H9 (cell line): Measurements from ENCODE around the gene RTN4R. TPM values are rescaled to one million over a fixed set of nuclear protein-coding genes. Genes with fewer than 3 reads are reported as not detected.

Source experiments
- DNase-seq: peaks from one replicate; pipeline ENCODE4 v3.0.0-alpha.2; 2017
- H2AFZ ChIP-seq: one replicate; pipeline ENCODE4 v1.6.1; 2013; ENCODE audit warnings: mild to moderate bottlenecking, low read length, control low read depth, moderate library complexity
- H2AK5ac ChIP-seq: 2 replicates; pipeline ENCODE4 v1.6.1; 2013; ENCODE audit warnings: low read length, control low read depth, mixed read lengths; ENCODE audit not compliant: insufficient read length
- H2BK120ac ChIP-seq: one replicate; pipeline ENCODE4 v1.6.1; 2013; ENCODE audit warnings: low read depth, mild to moderate bottlenecking, low read length, control low read depth, inconsistent platforms; ENCODE audit not compliant: poor library complexity, severe bottlenecking
- H2BK12ac ChIP-seq: 2 replicates; pipeline ENCODE4 v1.6.1; 2013; ENCODE audit warnings: low read length, control low read depth, mixed read lengths, low read depth; ENCODE audit not compliant: insufficient read length
- H2BK15ac ChIP-seq: 2 replicates; pipeline ENCODE4 v1.6.1; 2013; ENCODE audit warnings: low read depth, low read length, control low read depth
- H2BK20ac ChIP-seq: one replicate; pipeline ENCODE4 v1.6.1; 2013; ENCODE audit warnings: low read depth, mild to moderate bottlenecking, low read length, control low read depth, inconsistent platforms; ENCODE audit not compliant: poor library complexity, severe bottlenecking
- H2BK5ac ChIP-seq: 2 replicates; pipeline ENCODE4 v1.6.1; 2013; ENCODE audit warnings: low read length, control low read depth, mixed read lengths; ENCODE audit not compliant: insufficient read length
- H3K14ac ChIP-seq: 2 replicates; pipeline ENCODE4 v1.6.1; 2013; ENCODE audit warnings: low read length, control low read depth; ENCODE audit not compliant: insufficient read depth
- H3K18ac ChIP-seq: 2 replicates; pipeline ENCODE4 v1.6.1; 2013; ENCODE audit warnings: low read depth, mild to moderate bottlenecking, mixed read lengths, low read length, control low read depth; ENCODE audit not compliant: insufficient read length
- H3K23ac ChIP-seq: 2 replicates; pipeline ENCODE4 v1.6.1; 2013; ENCODE audit warnings: low read length, control low read depth, mixed read lengths, low read depth; ENCODE audit not compliant: insufficient read length
- H3K23me2 ChIP-seq: 2 replicates; pipeline ENCODE4 v1.6.1; 2013; ENCODE audit warnings: low read depth, mild to moderate bottlenecking, mixed read lengths, low read length, control low read depth; ENCODE audit not compliant: insufficient read length, poor library complexity, severe bottlenecking
- H3K27ac ChIP-seq: 2 replicates; pipeline ENCODE4 v1.5.1; 2013; ENCODE audit warnings: low read length, control low read depth, mixed read lengths, low read depth; ENCODE audit not compliant: insufficient read length
- H3K27me3 ChIP-seq: 2 replicates; pipeline ENCODE4 v1.6.1; 2013; ENCODE audit warnings: low read length, control low read depth, inconsistent platforms; ENCODE audit not compliant: insufficient read depth
- H3K4ac ChIP-seq: 2 replicates; pipeline ENCODE4 v1.6.1; 2013; ENCODE audit warnings: low read depth, mild to moderate bottlenecking, control low read depth, inconsistent platforms, low read length, moderate library complexity
- H3K4me1 ChIP-seq: 2 replicates; pipeline ENCODE4 v1.6.1; 2013; ENCODE audit warnings: low read length, control low read depth, inconsistent platforms; ENCODE audit not compliant: insufficient read depth
- H3K4me2 ChIP-seq: 2 replicates; pipeline ENCODE4 v1.6.1; 2013; ENCODE audit warnings: low read length, control low read depth, mixed read lengths; ENCODE audit not compliant: insufficient read length, insufficient read depth
- H3K56ac ChIP-seq: 2 replicates; pipeline ENCODE4 v1.6.1; 2013; ENCODE audit warnings: low read depth, mild to moderate bottlenecking, mixed read lengths, low read length, control low read depth; ENCODE audit not compliant: insufficient read length
- H3K79me1 ChIP-seq: 2 replicates; pipeline ENCODE4 v1.6.1; 2013; ENCODE audit warnings: low read depth, mild to moderate bottlenecking, moderate library complexity, low read length, control low read depth, inconsistent platforms; ENCODE audit not compliant: insufficient read depth, poor library complexity, severe bottlenecking
- H3K79me2 ChIP-seq: 2 replicates; pipeline ENCODE4 v1.6.1; 2013; ENCODE audit warnings: low read length, control low read depth, inconsistent platforms; ENCODE audit not compliant: insufficient read depth
- H3K9ac ChIP-seq: 2 replicates; pipeline ENCODE4 v1.6.1; 2013; ENCODE audit warnings: low read length, control low read depth, mixed read lengths; ENCODE audit not compliant: insufficient read length; ENCODE audit errors: extremely low read depth
- H3K9me3 ChIP-seq: one replicate; pipeline ENCODE4 v1.6.1; 2013; ENCODE audit warnings: low read depth, low read length, inconsistent platforms; ENCODE audit not compliant: control insufficient read depth
- H3T11ph ChIP-seq: one replicate; pipeline ENCODE4 v1.6.1; 2013; ENCODE audit warnings: mild to moderate bottlenecking, low read length, control low read depth, inconsistent platforms
- H4K20me1 ChIP-seq: one replicate; pipeline ENCODE4 v1.6.1; 2013; ENCODE audit not compliant: control insufficient read depth, insufficient read length, insufficient read depth
- H4K5ac ChIP-seq: 2 replicates; pipeline ENCODE4 v1.6.1; 2013; ENCODE audit warnings: low read depth, mild to moderate bottlenecking, mixed read lengths, low read length, control low read depth; ENCODE audit not compliant: insufficient read length
- H4K8ac ChIP-seq: replicated peaks from 2 replicates; pipeline ENCODE4 v1.6.1; 2013; ENCODE audit warnings: low read length, control low read depth, mixed read lengths, low read depth; ENCODE audit not compliant: insufficient read length
- H4K91ac ChIP-seq: 2 replicates; pipeline ENCODE4 v1.6.1; 2013; ENCODE audit warnings: low read depth, mild to moderate bottlenecking, moderate library complexity, mixed read lengths, low read length, control low read depth; ENCODE audit not compliant: insufficient read length
- H3K27ac Mint-ChIP-seq, 3 experiments: 2 replicates in 2 of 3; 3 replicates in 1 of 3; pipeline ENCODE4 v1.8.0; 2020 to 2021; ENCODE audit warnings: mixed read lengths in 3 of 3, mild to moderate bottlenecking in 1 of 3, moderate library complexity in 1 of 3
- H3K27me3 Mint-ChIP-seq: 2 replicates; pipeline ENCODE4 v1.8.0; 2021; ENCODE audit warnings: low read depth, mild to moderate bottlenecking, moderate library complexity, mixed read lengths
- H3K36me3 Mint-ChIP-seq, 3 experiments: 2 replicates in 2 of 3; 3 replicates in 1 of 3; pipeline ENCODE4 v1.8.0; 2020 to 2021; ENCODE audit warnings: low read depth in 3 of 3, mixed read lengths in 3 of 3; ENCODE audit not compliant: insufficient read depth in 1 of 3
- H3K4me1 Mint-ChIP-seq, 2 experiments: 2 replicates each; pipeline ENCODE4 v1.8.0; 2020; ENCODE audit warnings: mixed read lengths in 2 of 2
- H3K4me3 Mint-ChIP-seq, 2 experiments: 2 replicates in 1 of 2; 3 replicates in 1 of 2; pipeline ENCODE4 v1.8.0; 2020 to 2021; ENCODE audit warnings: mild to moderate bottlenecking in 2 of 2, mixed read lengths in 2 of 2, moderate library complexity in 1 of 2
- H3K9me3 Mint-ChIP-seq, 2 experiments: 2 replicates in 1 of 2; 3 replicates in 1 of 2; pipeline ENCODE4 v1.8.0; 2020; ENCODE audit warnings: mild to moderate bottlenecking in 2 of 2, mixed read lengths in 2 of 2, moderate library complexity in 1 of 2
- WGBS: extraction: QIAGEN DNeasy Blood & Tissue Kit; methylation state at CpG from one replicate; pipeline ENCODE4 v1.1.7; 2013; ENCODE audit warnings: missing lambda C conversion rate, low lambda C conversion rate, mixed read lengths; ENCODE audit not compliant: insufficient read length; ENCODE audit errors: extremely low coverage; 5-methylcytosine and 5-hydroxymethylcytosine counted together
- total RNA-seq: library from RNA; stranded (reverse); gene quantifications from 2 replicates; pipeline ENCODE4 v1.2.1, GENCODE V29; 2021
- TF ChIP-seq, protein P1 (sequence below): fragments of 200-600 bp; sonication (generic); conservative IDR thresholded peaks from 3 replicates; pipeline ENCODE4 v1.8.0; 2021; ENCODE audit warnings: antibody characterized with exemption, mild to moderate bottlenecking

RTN4R gene
- total RNA-seq, 1 experiment from 2014 or later = 19.0 TPM

DNA sequence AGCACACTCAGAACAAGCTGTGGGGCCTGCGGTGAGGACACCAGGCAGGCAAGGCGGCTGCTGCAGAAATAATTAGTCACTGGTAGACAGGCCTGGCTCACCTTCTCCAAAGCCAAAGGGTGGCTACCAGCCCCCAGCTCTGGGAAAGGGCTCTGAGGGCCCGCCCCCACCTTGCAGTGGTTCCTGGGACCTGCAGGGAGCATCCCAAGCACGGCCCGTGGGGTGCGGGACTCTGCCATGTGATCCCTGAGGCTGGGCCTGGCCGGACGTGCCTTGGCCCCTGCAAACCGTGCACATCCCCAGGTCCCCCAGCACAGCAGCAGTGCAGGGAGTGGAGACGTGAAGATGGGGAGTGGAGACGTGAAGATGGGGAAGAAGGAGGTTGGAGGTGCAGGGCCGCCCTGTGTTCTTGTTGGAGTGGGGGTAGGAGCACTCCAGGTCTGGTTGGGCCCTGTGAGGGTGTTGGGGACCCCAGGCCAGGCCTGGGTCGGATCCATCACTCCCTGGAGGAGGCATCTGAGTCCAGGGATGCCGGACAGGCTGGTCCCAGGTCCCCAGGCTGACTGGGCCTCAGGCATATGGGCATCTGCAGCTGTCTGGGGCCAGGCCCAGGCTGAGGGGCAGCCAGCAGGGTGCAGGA lies 41.9 kb downstream of the RTN4R start:
- DNase-seq = no peak
- no peak overlapping the region for H2AFZ ChIP-seq
- no peak overlapping the region for H3K9ac ChIP-seq

More for the DNA sequence above, 41.9 kb downstream of the RTN4R start:
- H4K8ac ChIP-seq = no peak overlapping the region
- no peak overlapping the region for H3K56ac ChIP-seq
- H4K91ac ChIP-seq = no peak overlapping the region
- no peak overlapping the region for H3T11ph ChIP-seq
- no peaks in the 10 kb centered on the region for H3K27me3 Mint-ChIP-seq
- no peaks in the 10 kb centered on the region for H4K20me1 ChIP-seq
- H3K18ac ChIP-seq = no peak overlapping the region
- H3K36me3 Mint-ChIP-seq = peaks cover 0 to 5% (median 0%) of the 10 kb centered on the region in 3 experiments; a peak in 1 of 7 replicates
- H3K27ac Mint-ChIP-seq = no peak overlapping the region
- no peak overlapping the region for H3K4me3 Mint-ChIP-seq
- no peaks in the 10 kb centered on the region for H3K9me3 ChIP-seq
- H2BK5ac ChIP-seq = no peak overlapping the region
- H3K27me3 ChIP-seq = no peaks in the 10 kb centered on the region
- H3K4me1 Mint-ChIP-seq = peaks cover 3 to 17% of the 10 kb centered on the region in 2 experiments
- H3K14ac ChIP-seq = no peak overlapping the region
- no peaks in the 10 kb centered on the region for H3K23me2 ChIP-seq
- H3K4me1 ChIP-seq = no peaks in the 10 kb centered on the region
- peaks cover 9 to 14% of the 10 kb centered on the region in 2 experiments; a peak in 4 of 5 replicates for H3K9me3 Mint-ChIP-seq
- H2BK120ac ChIP-seq = no peak overlapping the region
- no peaks in the 10 kb centered on the region for H3K79me2 ChIP-seq
- H4K5ac ChIP-seq = no peak overlapping the region
- H2BK15ac ChIP-seq = no peak overlapping the region
- TF ChIP-seq, protein P1, sequence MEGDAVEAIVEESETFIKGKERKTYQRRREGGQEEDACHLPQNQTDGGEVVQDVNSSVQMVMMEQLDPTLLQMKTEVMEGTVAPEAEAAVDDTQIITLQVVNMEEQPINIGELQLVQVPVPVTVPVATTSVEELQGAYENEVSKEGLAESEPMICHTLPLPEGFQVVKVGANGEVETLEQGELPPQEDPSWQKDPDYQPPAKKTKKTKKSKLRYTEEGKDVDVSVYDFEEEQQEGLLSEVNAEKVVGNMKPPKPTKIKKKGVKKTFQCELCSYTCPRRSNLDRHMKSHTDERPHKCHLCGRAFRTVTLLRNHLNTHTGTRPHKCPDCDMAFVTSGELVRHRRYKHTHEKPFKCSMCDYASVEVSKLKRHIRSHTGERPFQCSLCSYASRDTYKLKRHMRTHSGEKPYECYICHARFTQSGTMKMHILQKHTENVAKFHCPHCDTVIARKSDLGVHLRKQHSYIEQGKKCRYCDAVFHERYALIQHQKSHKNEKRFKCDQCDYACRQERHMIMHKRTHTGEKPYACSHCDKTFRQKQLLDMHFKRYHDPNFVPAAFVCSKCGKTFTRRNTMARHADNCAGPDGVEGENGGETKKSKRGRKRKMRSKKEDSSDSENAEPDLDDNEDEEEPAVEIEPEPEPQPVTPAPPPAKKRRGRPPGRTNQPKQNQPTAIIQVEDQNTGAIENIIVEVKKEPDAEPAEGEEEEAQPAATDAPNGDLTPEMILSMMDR = no peak
- no peak overlapping the region for H3K23ac ChIP-seq
- H3K79me1 ChIP-seq = no peaks in the 10 kb centered on the region
- H3K27ac ChIP-seq = no peak overlapping the region
- no peak overlapping the region for H3K4ac ChIP-seq
- no peak overlapping the region for H2BK12ac ChIP-seq
- H3K4me2 ChIP-seq = no peak overlapping the region
- whole genome bisulfite sequencing = no CpG with 5 or more reads among the region's 14 CpGs
- H2BK20ac ChIP-seq = no peak overlapping the region
- H2AK5ac ChIP-seq = no peak overlapping the region
